Left colon (tissue), 2 donors: ENCODE data around the gene NAV2. TPM values are rescaled to one million over a fixed set of nuclear protein-coding genes. Genes with fewer than 3 reads are reported as not detected.

Experiments
- ATAC-seq: fragments of 200-7000 bp; cut with Tn5 transposase; one replicate; pipeline ENCODE4 v1.9.1; 2020; ENCODE audit warnings: mild to moderate bottlenecking, moderate library complexity
- DNase-seq, 2 donors: peaks; one replicate each; pipeline ENCODE4 v3.0.0-alpha.2; 2020
- intact Hi-C, 2 donors: fragments of 100-400 bp; cut with DNase I in 1 of 2; cut with micrococcal nuclease in 1 of 2; formaldehyde crosslinking; loops; one replicate each; pipeline versions ENCODE4 v1.11.2 to v1.14.0; 2022; cut with DNase I, micrococcal nuclease
- microRNA-seq, 2 donors: library from miRNA; unstranded; fragments of <30 nt; microRNA quantifications; one replicate each; pipeline versions ENCODE4 v1.1.0 to v1.2.0, GENCODE V29; 2020
- total RNA-seq, 2 donors: library from RNA; stranded (reverse); fragmentation: NEBNext Ultra II Directional; extraction: Animal tissue kit (Norgen Biotek cat#: 25700); gene quantifications; one replicate each; pipeline ENCODE4 v1.2.1, GENCODE V29; 2021
- donor health status: DM: no; HTN: no; CAD: no.
- donor health status: DM: yes; HTN: yes; CAD: no.

The NAV2 gene
- total RNA-seq, 2 donors from 2014 or later = 16.1 to 21.7 TPM

GRCh38 chr11:20159466-20160381, 447.1 kb downstream of the NAV2 start:
- intact Hi-C loops = no loop called here
- ATAC-seq (no peak), DNase-seq (no peak)

GRCh38 chr11:20160425-20161229, 448.0 kb downstream of the NAV2 start, which contains the start of gene DBX1:
Gene DBX1, minus strand, starts transcription at chr11:20160475. Its CDS starts 151 bp downstream, at chr11:20160324.
- DNase-seq = no peak
- intact Hi-C loops = no loop called here
- ATAC-seq = no peak

- DNase-seq = no peak
- ATAC-seq = no peak
- intact Hi-C loops = no loop called here
Measured at GRCh38 chr11:20161230-20161918, 448.7 kb downstream of the NAV2 start.

- intact Hi-C loops = no loop called here
- no peak for ATAC-seq
- DNase-seq = no peak
Measured at GRCh38 chr11:20161923-20162744, 449.5 kb downstream of the NAV2 start.

- intact Hi-C loops = no loop called here
- no peak for ATAC-seq
- DNase-seq = no peak
Measured at GRCh38 chr11:20162824-20163782, 450.5 kb downstream of the NAV2 start.

- intact Hi-C loops = no loop called here
- DNase-seq (no peak), ATAC-seq (no peak)
Measured at GRCh38 chr11:20163783-20164481, 451.3 kb downstream of the NAV2 start.

Small RNAs within 50 kb of the gene (microRNA-seq; reads per million reads assigned to microRNA genes)
- 0 reads per million in 2 donors for gene MIR4694
